Osteoblast (primary cell): ENCODE data around the gene MFSD1. TPM values are rescaled to one million over a fixed set of nuclear protein-coding genes. Genes with fewer than 3 reads are reported as not detected.

Source experiments
- DNase-seq: peaks from one replicate; pipeline ENCODE4 v3.0.0; 2011; ENCODE audit warnings: low spot score, mixed read lengths; ENCODE audit not compliant: insufficient read length; ENCODE audit errors: missing footprints
- H2AFZ ChIP-seq: 2 replicates; pipeline ENCODE4 v1.6.0; 2011; ENCODE audit warnings: mild to moderate bottlenecking, low read length
- H3K27ac ChIP-seq: 2 replicates; pipeline ENCODE4 v1.5.1; 2011; ENCODE audit warnings: mild to moderate bottlenecking, low read depth, low read length, moderate library complexity
- H3K27me3 ChIP-seq: 2 replicates; pipeline ENCODE4 v1.6.0; 2012; ENCODE audit warnings: mild to moderate bottlenecking, control low read depth, inconsistent platforms, low read length, moderate library complexity; ENCODE audit not compliant: insufficient read depth
- H3K36me3 ChIP-seq: 2 replicates; pipeline ENCODE4 v1.5.1; 2011; ENCODE audit warnings: mild to moderate bottlenecking, low read length, control low read depth, moderate library complexity; ENCODE audit not compliant: insufficient read depth
- H3K4me1 ChIP-seq: 2 replicates; pipeline ENCODE4 v1.5.1; 2011; ENCODE audit warnings: mild to moderate bottlenecking, low read length, control low read depth, moderate library complexity; ENCODE audit not compliant: insufficient read depth
- H3K4me2 ChIP-seq: 2 replicates; pipeline ENCODE4 v1.6.0; 2011; ENCODE audit warnings: mild to moderate bottlenecking, low read length; ENCODE audit not compliant: insufficient read depth
- H3K4me3 ChIP-seq: fragments of 200-600 bp; sonication (generic); 3 replicates; pipeline ENCODE4 v1.5.1; 2012; ENCODE audit warnings: mild to moderate bottlenecking, low read length, inconsistent platforms; ENCODE audit not compliant: insufficient read depth
- H3K79me2 ChIP-seq: 2 replicates; pipeline ENCODE4 v1.6.0; 2012; ENCODE audit warnings: mild to moderate bottlenecking, low read length, control low read depth, inconsistent platforms; ENCODE audit not compliant: insufficient read depth
- H3K9me3 ChIP-seq: 2 replicates; pipeline ENCODE4 v1.5.1; 2011; ENCODE audit warnings: low read depth, low read length, control low read depth
- H4K20me1 ChIP-seq: 2 replicates; pipeline ENCODE4 v1.6.0; 2012; ENCODE audit warnings: mild to moderate bottlenecking, low read length, control low read depth; ENCODE audit not compliant: insufficient read depth
- CTCF ChIP-seq: IDR thresholded peaks from 2 replicates; pipeline ENCODE4 v1.5.1; 2011; ENCODE audit warnings: mild to moderate bottlenecking, low read depth, low read length, moderate library complexity; ENCODE audit errors: extremely low read depth
- total RNA-seq: library from RNA; depleted of rRNA; stranded (reverse); fragments of >200 nt; gene quantifications from 2 replicates; pipeline ENCODE4 v1.2.3, GENCODE V29; 2012

Gene MFSD1
- total RNA-seq, 1 donor: 170 TPM

DNA sequence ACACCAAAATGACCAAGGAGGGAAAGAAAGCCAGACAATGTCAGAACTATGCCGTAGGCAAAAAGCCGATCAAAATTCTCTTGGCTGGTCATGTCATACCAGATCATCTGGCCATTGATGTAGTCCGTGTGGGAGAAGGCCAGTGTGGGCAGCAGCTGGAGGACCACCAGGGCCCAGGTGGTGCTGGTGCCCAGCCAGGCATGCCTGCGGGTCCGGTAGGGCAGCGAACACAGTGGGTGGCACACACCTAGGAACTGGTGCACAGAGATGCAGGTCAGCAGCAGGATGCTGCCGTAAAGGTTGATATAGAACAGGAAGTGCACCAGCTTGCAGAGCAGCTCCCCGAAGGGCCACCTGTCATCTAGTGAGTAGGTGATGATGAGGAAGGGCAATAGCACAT, 39.5 kb downstream of the MFSD1 start:
- no peaks in the 10 kb centered on the region for H3K4me1 ChIP-seq
- H3K27me3 ChIP-seq: no peaks in the 10 kb centered on the region
- no peaks in the 10 kb centered on the region for H3K9me3 ChIP-seq
- no peaks in the 10 kb centered on the region for H3K36me3 ChIP-seq
- H3K27ac ChIP-seq: no peak overlapping the region
- H3K4me2 ChIP-seq: no peak overlapping the region
- H2AFZ ChIP-seq: no peak overlapping the region
- no peak for TF ChIP-seq CTCF
- H4K20me1 ChIP-seq: no peaks in the 10 kb centered on the region
- no peak overlapping the region for H3K4me3 ChIP-seq
- H3K79me2 ChIP-seq: no peaks in the 10 kb centered on the region
- DNase-seq: no peak

- H3K4me3 ChIP-seq: no peak overlapping the region
- H3K4me2 ChIP-seq: no peak overlapping the region
- no peaks in the 10 kb centered on the region for H4K20me1 ChIP-seq
- H3K27ac ChIP-seq: no peak overlapping the region
- no peaks in the 10 kb centered on the region for H3K4me1 ChIP-seq
- no peak for DNase-seq
- no peaks in the 10 kb centered on the region for H3K79me2 ChIP-seq
- no peak for TF ChIP-seq CTCF
- H3K27me3 ChIP-seq: no peaks in the 10 kb centered on the region
- no peaks in the 10 kb centered on the region for H3K9me3 ChIP-seq
- no peak overlapping the region for H2AFZ ChIP-seq
- no peaks in the 10 kb centered on the region for H3K36me3 ChIP-seq
Observed at GRCh38 chr3:158842976-158843375, 41.1 kb downstream of the MFSD1 start.

GRCh38 chr3:158845765-158846350, 44.0 kb downstream of the MFSD1 start:
- Histone ChIP-seq H3K4me1 (no peaks in the 10 kb centered on the region), H3K4me3 (no peak overlapping the region), H3K27me3 (no peaks in the 10 kb centered on the region), H4K20me1 (no peaks in the 10 kb centered on the region), H3K27ac (no peak overlapping the region), H3K4me2 (peak overlapping the region; percentile 13), H3K79me2 (no peaks in the 10 kb centered on the region), H3K36me3 (no peaks in the 10 kb centered on the region), H2AFZ (no peak overlapping the region), H3K9me3 (no peaks in the 10 kb centered on the region)
- peak; percentile 67 for TF ChIP-seq CTCF
- no peak for DNase-seq

DNA sequence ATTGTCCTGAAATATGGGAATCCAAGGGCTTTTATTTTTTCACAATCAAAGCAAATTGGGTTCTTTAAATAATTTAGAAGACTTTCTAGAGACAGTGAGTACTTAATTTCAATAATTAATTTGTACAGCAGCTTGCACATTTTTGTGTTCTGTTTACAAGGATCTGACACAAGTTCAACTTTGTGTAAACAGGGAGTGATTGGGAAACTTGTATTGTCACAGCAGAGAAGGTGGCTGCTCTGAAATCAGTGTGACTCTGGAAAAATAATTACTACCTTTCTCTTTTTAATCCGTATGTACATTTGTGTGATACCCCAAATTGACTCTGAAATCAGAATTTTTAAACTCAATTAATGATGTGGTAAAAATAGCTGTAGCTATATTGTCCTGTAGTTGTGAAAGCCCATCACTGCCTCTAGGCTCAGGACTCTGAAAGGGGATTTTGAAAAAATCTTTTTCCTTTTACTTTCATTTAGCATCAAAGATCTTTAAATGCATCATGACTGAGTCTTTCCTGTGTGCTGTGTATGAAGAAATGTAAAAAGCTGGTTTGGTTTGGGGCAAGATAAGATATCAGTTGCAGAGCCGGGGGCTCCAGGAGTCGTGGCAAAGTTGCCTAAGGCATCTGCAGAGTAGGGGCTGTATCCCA, 45.1 kb downstream of the MFSD1 start:
- H3K4me1 ChIP-seq: no peaks in the 10 kb centered on the region

More for the DNA sequence above, 45.1 kb downstream of the MFSD1 start:
- no peaks in the 10 kb centered on the region for H3K27me3 ChIP-seq
- H3K4me3 ChIP-seq: no peak overlapping the region
- DNase-seq: no peak
- H3K27ac ChIP-seq: no peak overlapping the region
- H2AFZ ChIP-seq: no peak overlapping the region
- no peaks in the 10 kb centered on the region for H3K79me2 ChIP-seq
- TF ChIP-seq CTCF: no peak
- no peaks in the 10 kb centered on the region for H3K9me3 ChIP-seq
- H3K4me2 ChIP-seq: peak overlapping the region; percentile 43
- H3K36me3 ChIP-seq: no peaks in the 10 kb centered on the region
- no peaks in the 10 kb centered on the region for H4K20me1 ChIP-seq
